Right atrium auricular region (tissue), 2 donors: Measurements from ENCODE around the gene CCNK. TPM values are rescaled to one million over a fixed set of nuclear protein-coding genes. Genes with fewer than 3 reads are reported as not detected.

ENCODE experiments used
- DNase-seq: peaks from one replicate; pipeline ENCODE4 v3.0.0-alpha.2; 2019; ENCODE audit warnings: low spot score
- H3K27ac ChIP-seq, 2 donors: fragments of 200-600 bp; sonication (generic); 1 replicate in 1 of 2; 2 replicates in 1 of 2; pipeline ENCODE4 v1.5.1; 2016 to 2019
- H3K27me3 ChIP-seq, 2 donors: fragments of 200-600 bp; sonication (generic); one replicate each; pipeline versions ENCODE4 v1.5.1 to v1.6.0; 2017 to 2019
- H3K36me3 ChIP-seq: fragments of 200-600 bp; sonication (generic); one replicate; pipeline ENCODE4 v1.5.1; 2016
- H3K4me1 ChIP-seq, 2 donors: fragments of 200-600 bp; sonication (generic); one replicate each; pipeline versions ENCODE4 v1.5.1 to v1.6.0; 2017 to 2019
- H3K4me3 ChIP-seq, 2 donors: fragments of 200-600 bp; sonication (generic); 1 replicate in 1 of 2; 2 replicates in 1 of 2; pipeline ENCODE4 v1.5.1; 2017 to 2019; ENCODE audit warnings: mild to moderate bottlenecking in 1 of 2, moderate library complexity in 1 of 2
- H3K9me3 ChIP-seq, 2 donors: fragments of 200-600 bp; sonication (generic); one replicate each; pipeline ENCODE4 v1.5.1; 2019
- total RNA-seq, 2 donors: library from RNA; depleted of rRNA; stranded (reverse); fragments of >200 nt; gene quantifications; one replicate each; pipeline ENCODE4 v1.1.0, GENCODE V29; 2016
- TF ChIP-seq, protein P1 (sequence below), 2 donors: fragments of 200-600 bp; sonication (generic); IDR thresholded peaks; one replicate each; pipeline ENCODE4 v1.5.1; 2019; ENCODE audit warnings: antibody characterized with exemption in 2 of 2

CCNK gene
- total RNA-seq, 2 donors from 2014 or later: 13.9 to 17.1 TPM

DNA sequence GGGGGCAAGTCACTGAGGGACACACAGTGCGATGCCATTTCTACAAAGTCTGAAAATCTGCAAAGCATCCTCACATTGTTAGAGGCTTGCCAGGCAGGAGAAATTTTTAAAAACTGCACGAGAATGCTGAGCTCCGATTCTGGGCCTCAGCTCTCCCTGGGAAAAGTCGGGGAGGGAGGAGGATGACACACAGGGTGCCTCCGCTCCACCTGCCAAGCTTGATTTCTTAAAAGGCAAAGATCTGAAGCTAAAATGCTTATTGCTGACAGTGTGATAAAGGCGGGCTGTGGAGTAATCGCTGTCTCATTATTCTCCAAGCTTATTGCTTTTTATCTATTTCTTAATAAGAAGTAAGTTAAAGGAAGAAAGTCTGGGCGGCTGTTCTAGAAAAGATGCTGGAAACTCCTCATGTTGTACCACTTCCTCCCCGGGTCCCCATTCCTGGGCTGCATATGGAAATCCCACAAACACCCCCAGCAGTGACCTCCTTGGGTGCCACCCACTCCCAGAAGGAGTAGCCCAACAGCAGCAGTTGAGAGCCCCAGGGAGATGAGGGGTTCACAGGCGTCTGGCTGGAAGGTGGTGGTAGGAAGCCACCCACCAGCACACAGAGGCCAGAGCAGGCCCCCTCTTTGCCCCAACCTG, 67.8 kb downstream of the CCNK start:
- Histone ChIP-seq H3K4me1 (peaks cover 0 to 50% of the 10 kb centered on the region in 2 donors), H3K27ac (no peak overlapping the region), H3K36me3 (no peaks in the 10 kb centered on the region), H3K4me3 (no peak overlapping the region), H3K9me3 (no peaks in the 10 kb centered on the region), H3K27me3 (no peaks in the 10 kb centered on the region)
- no peak for DNase-seq
- TF ChIP-seq, protein P1, sequence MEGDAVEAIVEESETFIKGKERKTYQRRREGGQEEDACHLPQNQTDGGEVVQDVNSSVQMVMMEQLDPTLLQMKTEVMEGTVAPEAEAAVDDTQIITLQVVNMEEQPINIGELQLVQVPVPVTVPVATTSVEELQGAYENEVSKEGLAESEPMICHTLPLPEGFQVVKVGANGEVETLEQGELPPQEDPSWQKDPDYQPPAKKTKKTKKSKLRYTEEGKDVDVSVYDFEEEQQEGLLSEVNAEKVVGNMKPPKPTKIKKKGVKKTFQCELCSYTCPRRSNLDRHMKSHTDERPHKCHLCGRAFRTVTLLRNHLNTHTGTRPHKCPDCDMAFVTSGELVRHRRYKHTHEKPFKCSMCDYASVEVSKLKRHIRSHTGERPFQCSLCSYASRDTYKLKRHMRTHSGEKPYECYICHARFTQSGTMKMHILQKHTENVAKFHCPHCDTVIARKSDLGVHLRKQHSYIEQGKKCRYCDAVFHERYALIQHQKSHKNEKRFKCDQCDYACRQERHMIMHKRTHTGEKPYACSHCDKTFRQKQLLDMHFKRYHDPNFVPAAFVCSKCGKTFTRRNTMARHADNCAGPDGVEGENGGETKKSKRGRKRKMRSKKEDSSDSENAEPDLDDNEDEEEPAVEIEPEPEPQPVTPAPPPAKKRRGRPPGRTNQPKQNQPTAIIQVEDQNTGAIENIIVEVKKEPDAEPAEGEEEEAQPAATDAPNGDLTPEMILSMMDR (IDR thresholded peaks at IDR 0.05): no peak

GRCh38 chr14:99549684-99550083, 68.5 kb downstream of the CCNK start:
- H3K36me3 ChIP-seq: no peaks in the 10 kb centered on the region
- peaks cover 0 to 55% of the 10 kb centered on the region in 2 donors for H3K4me1 ChIP-seq
- no peaks in the 10 kb centered on the region for H3K9me3 ChIP-seq
- H3K27me3 ChIP-seq: no peaks in the 10 kb centered on the region
- no peak overlapping the region for H3K27ac ChIP-seq
- TF ChIP-seq, protein P1 (IDR thresholded peaks at IDR 0.05): no peak
- DNase-seq: no peak
- H3K4me3 ChIP-seq: no peak overlapping the region

- no peak overlapping the region for H3K4me3 ChIP-seq
- no peak for DNase-seq
- H3K27ac ChIP-seq: no peak overlapping the region
- no peaks in the 10 kb centered on the region for H3K27me3 ChIP-seq
- TF ChIP-seq, protein P1 (IDR thresholded peaks at IDR 0.05): no peak
- no peaks in the 10 kb centered on the region for H3K36me3 ChIP-seq
- no peaks in the 10 kb centered on the region for H3K9me3 ChIP-seq
- peaks cover 0 to 54% of the 10 kb centered on the region in 2 donors for H3K4me1 ChIP-seq
Observed at GRCh38 chr14:99550387-99550992, 69.3 kb downstream of the CCNK start.

GRCh38 chr14:99551034-99551922, 70.1 kb downstream of the CCNK start:
- Histone ChIP-seq H3K27ac (no peak overlapping the region), H3K36me3 (no peaks in the 10 kb centered on the region), H3K4me1 (peaks cover 0 to 46% of the 10 kb centered on the region in 2 donors), H3K27me3 (no peaks in the 10 kb centered on the region), H3K4me3 (no peak overlapping the region), H3K9me3 (no peaks in the 10 kb centered on the region)
- no peak for DNase-seq
- TF ChIP-seq, protein P1 (IDR thresholded peaks at IDR 0.05): no peak

DNA sequence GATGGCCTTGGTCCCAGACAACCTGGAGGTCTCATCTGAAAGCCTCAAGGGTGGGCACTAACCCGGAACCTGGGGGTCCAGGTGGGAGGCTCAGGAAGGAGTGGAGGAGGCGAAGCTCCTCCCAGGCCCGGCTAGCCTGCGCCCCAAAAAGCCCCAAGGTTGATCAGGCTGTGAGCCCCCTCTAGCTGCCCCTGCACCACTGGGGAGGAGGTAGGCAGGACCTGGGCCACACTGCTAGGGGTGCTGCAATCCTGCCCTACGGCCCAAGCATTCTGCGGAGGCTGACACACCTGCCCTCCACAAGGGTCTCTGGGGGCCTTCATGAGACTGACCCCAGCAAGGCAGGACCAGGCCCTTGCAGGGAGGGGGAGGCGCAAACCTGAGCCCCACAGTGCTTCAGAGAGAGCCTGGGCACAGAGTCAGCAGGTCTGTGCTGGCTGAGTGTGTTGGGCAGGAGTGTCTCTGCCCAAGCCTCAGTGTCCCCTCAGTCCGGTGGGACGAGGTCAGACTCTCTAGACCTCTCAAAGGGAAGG, 70.9 kb downstream of the CCNK start:
- Histone ChIP-seq H3K4me3 (no peak overlapping the region), H3K27ac (no peak overlapping the region)

More for the DNA sequence above, 70.9 kb downstream of the CCNK start:
- Histone ChIP-seq H3K36me3 (no peaks in the 10 kb centered on the region), H3K27me3 (no peaks in the 10 kb centered on the region), H3K9me3 (no peaks in the 10 kb centered on the region), H3K4me1 (peaks cover 0 to 44% of the 10 kb centered on the region in 2 donors)
- DNase-seq: no peak
- TF ChIP-seq, protein P1 (IDR thresholded peaks at IDR 0.05): no peak
